H1 (cell line): ENCODE results near the gene CRTC2. TPM values are rescaled to one million over a fixed set of nuclear protein-coding genes. Genes with fewer than 3 reads are reported as not detected.

ENCODE experiments used
- CBX5 ChIP-seq: fragments of 300-800, 300-1000 bp; sonication (generic); IDR thresholded peaks from 2 replicates; pipeline ENCODE4 v1.7.1; 2016; ENCODE audit warnings: antibody characterized with exemption, low read length, low read depth
- CTBP2 ChIP-seq: IDR thresholded peaks from 2 replicates; pipeline ENCODE4 v1.7.0; 2011; ENCODE audit warnings: borderline replicate concordance, mild to moderate bottlenecking, moderate library complexity, mixed read lengths, low read length; ENCODE audit not compliant: insufficient read depth, insufficient read length
- KDM1A ChIP-seq: fragments of 200-600, 300-600 bp; sonication (generic); IDR thresholded peaks from 2 replicates; pipeline ENCODE4 v1.7.1; 2016; ENCODE audit warnings: mild to moderate bottlenecking, low read length, borderline replicate concordance
- KDM5A ChIP-seq: fragments of 200-600 bp; IDR thresholded peaks from 2 replicates; pipeline ENCODE4 v1.7.1; 2012; ENCODE audit warnings: mild to moderate bottlenecking, low read length, inconsistent platforms, mixed read lengths
- POU5F1 ChIP-seq: IDR thresholded peaks from 2 replicates; pipeline ENCODE4 v1.6.1; 2011; ENCODE audit warnings: low read depth, mild to moderate bottlenecking, low read length, moderate library complexity
- RBBP5 ChIP-seq: IDR thresholded peaks from 2 replicates; pipeline ENCODE4 v1.7.1; 2012; ENCODE audit warnings: low read depth, mild to moderate bottlenecking, inconsistent platforms, low read length, moderate library complexity, borderline replicate concordance
- SIN3A ChIP-seq, 2 experiments: IDR thresholded peaks in 1 of 2; conservative IDR thresholded peaks in 1 of 2; 2 replicates each; pipeline ENCODE4 v1.6.1; 2011 to 2012; ENCODE audit warnings: low read length in 2 of 2, improper control_type of control experiment in 1 of 2, low read depth in 1 of 2, mild to moderate bottlenecking in 1 of 2
- SIX5 ChIP-seq: IDR thresholded peaks from 2 replicates; pipeline ENCODE4 v1.6.1; 2011; ENCODE audit warnings: mild to moderate bottlenecking, low read depth, low read length
- SRF ChIP-seq: IDR thresholded peaks from 2 replicates; pipeline ENCODE4 v1.6.1; 2011; ENCODE audit warnings: mild to moderate bottlenecking, low read depth, low read length, moderate library complexity
- polyA plus RNA-seq, 7 experiments: library from polyadenylated mRNA; depleted of rRNA in 3 of 7; stranded (reverse) in 5 of 7; unstranded in 2 of 7; fragments of >200 nt in 5 of 7; fragments of 200-250 nt in 2 of 7; gene quantifications; 1 replicate in 5 of 7; 2 replicates in 1 of 7; 4 replicates in 1 of 7; pipeline versions ENCODE4 v1.2.1 to v1.2.3, GENCODE V29; 2011 to 2013; ENCODE audit warnings: missing spikeins in 2 of 7, mixed read lengths in 2 of 7
- total RNA-seq: library from RNA; stranded (reverse); fragmentation: NEBNext Ultra II Directional; extraction: Animal tissue kit (Norgen Biotek cat#: 25700); gene quantifications from 2 replicates; pipeline ENCODE4 v1.2.1, GENCODE V29; 2021
- TF ChIP-seq, protein P1 (sequence below): IDR thresholded peaks from 2 replicates; pipeline ENCODE4 v1.6.1; 2011; ENCODE audit warnings: low read depth, mild to moderate bottlenecking, low read length; ENCODE audit not compliant: insufficient read depth
- TF ChIP-seq, protein P2 (sequence below), 3 experiments: IDR thresholded peaks; 1 replicate in 2 of 3; 2 replicates in 1 of 3; pipeline versions ENCODE4 v1.5.1 to v1.6.1; 2011; ENCODE audit warnings: low read length in 3 of 3, mild to moderate bottlenecking in 3 of 3, inconsistent platforms in 2 of 3, low read depth in 1 of 3, moderate library complexity in 1 of 3; ENCODE audit not compliant: insufficient read depth in 1 of 3; ENCODE audit errors: control extremely low read depth in 1 of 3

Gene CRTC2
- total and polyA plus RNA-seq, 2 of the 8 experiments (the other 6 are each of a cell fraction or from before 2014, with no cell fraction given) = 28.6 to 34.3 TPM

DNA sequence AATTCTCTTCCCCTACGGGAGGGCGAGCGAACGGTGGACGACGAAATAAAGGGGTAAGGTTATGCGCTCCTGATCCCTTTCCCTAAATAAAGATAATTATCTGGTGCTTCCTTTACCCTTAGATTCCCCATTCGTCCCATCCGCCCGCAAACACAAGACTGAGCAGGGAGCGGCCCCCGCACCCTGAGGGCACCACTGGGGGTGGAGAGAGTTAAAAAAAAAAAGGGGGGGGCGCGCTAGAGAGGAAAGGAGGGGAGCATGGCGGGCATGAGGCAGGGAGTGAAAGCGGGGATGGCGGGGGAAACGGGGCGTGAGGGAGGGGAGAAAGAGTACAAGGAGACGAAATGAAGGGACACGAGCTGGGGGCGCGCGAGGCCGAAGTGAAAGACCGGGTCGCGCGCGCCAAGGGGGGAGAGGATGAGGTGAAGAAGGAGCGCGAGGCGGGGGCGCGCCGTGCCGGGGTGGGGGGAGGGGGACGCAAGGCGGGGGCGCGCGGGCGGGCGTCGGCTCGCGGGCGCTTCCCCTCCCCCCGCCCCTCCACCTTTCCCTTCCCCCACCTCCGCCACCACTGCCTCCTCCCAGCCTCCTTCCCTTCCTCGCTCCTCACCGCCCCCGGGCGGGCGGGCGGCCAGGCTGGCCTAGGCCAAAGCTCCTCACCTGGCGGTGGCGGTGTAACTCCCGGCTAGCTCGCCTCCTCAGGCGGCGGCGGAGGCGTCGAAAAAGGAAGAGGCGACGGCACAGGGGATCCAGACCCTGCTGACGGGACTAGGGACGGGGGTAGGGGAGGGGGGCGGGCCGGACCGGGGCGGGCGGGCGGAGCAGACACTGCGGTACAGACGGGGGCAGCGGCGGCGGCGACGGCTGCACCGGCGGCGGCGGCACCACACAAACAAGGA is 36.1 kb downstream of the CRTC2 start (continued):
- TF ChIP-seq, protein P1, sequence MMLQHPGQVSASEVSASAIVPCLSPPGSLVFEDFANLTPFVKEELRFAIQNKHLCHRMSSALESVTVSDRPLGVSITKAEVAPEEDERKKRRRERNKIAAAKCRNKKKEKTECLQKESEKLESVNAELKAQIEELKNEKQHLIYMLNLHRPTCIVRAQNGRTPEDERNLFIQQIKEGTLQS = no peak
- TF ChIP-seq KDM1A (no peak), CBX5 (no peak), SIN3A (conservative IDR thresholded peaks at IDR 0.05 in 1 of 2, IDR thresholded peaks at IDR 0.05 in 1 of 2; ENCODE audit: low read depth in 1 of 2, low read length in 2 of 2) (peak; percentile 9 to 16; a peak in 1 of 4 replicates), POU5F1 (no peak), CTBP2 (no peak), RBBP5 (peak; percentile 41), KDM5A (no peak), SIX5 (no peak), SRF (no peak)
- TF ChIP-seq, protein P2, sequence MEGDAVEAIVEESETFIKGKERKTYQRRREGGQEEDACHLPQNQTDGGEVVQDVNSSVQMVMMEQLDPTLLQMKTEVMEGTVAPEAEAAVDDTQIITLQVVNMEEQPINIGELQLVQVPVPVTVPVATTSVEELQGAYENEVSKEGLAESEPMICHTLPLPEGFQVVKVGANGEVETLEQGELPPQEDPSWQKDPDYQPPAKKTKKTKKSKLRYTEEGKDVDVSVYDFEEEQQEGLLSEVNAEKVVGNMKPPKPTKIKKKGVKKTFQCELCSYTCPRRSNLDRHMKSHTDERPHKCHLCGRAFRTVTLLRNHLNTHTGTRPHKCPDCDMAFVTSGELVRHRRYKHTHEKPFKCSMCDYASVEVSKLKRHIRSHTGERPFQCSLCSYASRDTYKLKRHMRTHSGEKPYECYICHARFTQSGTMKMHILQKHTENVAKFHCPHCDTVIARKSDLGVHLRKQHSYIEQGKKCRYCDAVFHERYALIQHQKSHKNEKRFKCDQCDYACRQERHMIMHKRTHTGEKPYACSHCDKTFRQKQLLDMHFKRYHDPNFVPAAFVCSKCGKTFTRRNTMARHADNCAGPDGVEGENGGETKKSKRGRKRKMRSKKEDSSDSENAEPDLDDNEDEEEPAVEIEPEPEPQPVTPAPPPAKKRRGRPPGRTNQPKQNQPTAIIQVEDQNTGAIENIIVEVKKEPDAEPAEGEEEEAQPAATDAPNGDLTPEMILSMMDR (IDR thresholded peaks at IDR 0.05; ENCODE audit: control extremely low read depth in 1 of 3, insufficient read depth in 1 of 3, low read depth in 1 of 3, low read length in 3 of 3) = peak; percentile 33 to 52 (median 42)
- TF ChIP-seq, all 59 proteins: peak for 12
